ENCODE measurements around the gene XYLT1. TPM values are rescaled to one million over a fixed set of nuclear protein-coding genes. Genes with fewer than 3 reads are reported as not detected.

Gene XYLT1
- polyA plus RNA-seq, 1 donor from 2014 or later: 3.3 TPM

GRCh38 chr16:17228708-17229055, 242.1 kb downstream of the XYLT1 start:
- Histone ChIP-seq H3K4me3 (ENCODE audit: low read length) (no peak overlapping the region), H3K27ac (ENCODE audit: low read length) (no peak overlapping the region), H3F3A (ENCODE audit: insufficient read depth, low read length, poor library complexity, severe bottlenecking) (peaks cover 4% of the 10 kb centered on the region), H2AFZ (ENCODE audit: low read depth, low read length) (no peak overlapping the region), H4K20me1 (ENCODE audit: insufficient read depth) (no peaks in the 10 kb centered on the region), H3K27me3 (ENCODE audit: insufficient read depth, low read depth, low read length) (no peaks in the 10 kb centered on the region), H3K9ac (ENCODE audit: low read length) (no peak overlapping the region), H3K9me3 (ENCODE audit: low read length) (no peaks in the 10 kb centered on the region), H3K9me2 (ENCODE audit: insufficient read depth, low read length) (no peaks in the 10 kb centered on the region), H3K36me3 (ENCODE audit: insufficient read depth, low read length) (no peaks in the 10 kb centered on the region), H3K79me2 (replicated peaks; ENCODE audit: insufficient read depth, low read length) (no peaks in the 10 kb centered on the region), H3K4me2 (ENCODE audit: low read length) (no peak overlapping the region)
- TF ChIP-seq CTCF (IDR thresholded peaks at IDR 0.05; ENCODE audit: poor library complexity, severe bottlenecking): no peak
- TF ChIP-seq MXI1 (conservative IDR thresholded peaks at IDR 0.05; ENCODE audit: poor library complexity, severe bottlenecking): no peak
- TF ChIP-seq EZH2 (IDR thresholded peaks at IDR 0.05; ENCODE audit: borderline replicate concordance, insufficient read depth, low read length, poor library complexity, severe bottlenecking): no peak
- TF ChIP-seq POLR2AphosphoS5 (IDR thresholded peaks at IDR 0.05): no peak
- no peak for TF ChIP-seq REST (IDR thresholded peaks at IDR 0.05; ENCODE audit: borderline replicate concordance)
- TF ChIP-seq SMC3 (conservative IDR thresholded peaks at IDR 0.05; ENCODE audit: poor library complexity): no peak
- no peak for TF ChIP-seq TAF1 (IDR thresholded peaks at IDR 0.05; ENCODE audit: low read depth)
- no peak for TF ChIP-seq RAD21 (conservative IDR thresholded peaks at IDR 0.05)

GRCh38 chr16:17228048-17228707, 242.6 kb downstream of the XYLT1 start:
- Histone ChIP-seq H3F3A (ENCODE audit: insufficient read depth, low read length, poor library complexity, severe bottlenecking) (peaks cover 4% of the 10 kb centered on the region), H3K9ac (ENCODE audit: low read length) (no peak overlapping the region), H3K4me2 (ENCODE audit: low read length) (no peak overlapping the region), H3K4me3 (ENCODE audit: low read length) (no peak overlapping the region), H4K20me1 (ENCODE audit: insufficient read depth) (no peaks in the 10 kb centered on the region), H3K9me2 (ENCODE audit: insufficient read depth, low read length) (no peaks in the 10 kb centered on the region), H3K27me3 (ENCODE audit: insufficient read depth, low read depth, low read length) (no peaks in the 10 kb centered on the region), H3K27ac (ENCODE audit: low read length) (no peak overlapping the region), H3K79me2 (replicated peaks; ENCODE audit: insufficient read depth, low read length) (no peaks in the 10 kb centered on the region), H2AFZ (ENCODE audit: low read depth, low read length) (no peak overlapping the region), H3K9me3 (ENCODE audit: low read length) (no peaks in the 10 kb centered on the region), H3K36me3 (ENCODE audit: insufficient read depth, low read length) (no peaks in the 10 kb centered on the region)
- TF ChIP-seq TAF1 (IDR thresholded peaks at IDR 0.05; ENCODE audit: low read depth): no peak
- TF ChIP-seq EZH2 (IDR thresholded peaks at IDR 0.05; ENCODE audit: borderline replicate concordance, insufficient read depth, low read length, poor library complexity, severe bottlenecking): no peak
- TF ChIP-seq MXI1 (conservative IDR thresholded peaks at IDR 0.05; ENCODE audit: poor library complexity, severe bottlenecking): no peak
- TF ChIP-seq POLR2AphosphoS5 (IDR thresholded peaks at IDR 0.05): no peak
- no peak for TF ChIP-seq SMC3 (conservative IDR thresholded peaks at IDR 0.05; ENCODE audit: poor library complexity)
- no peak for TF ChIP-seq EP300 (conservative IDR thresholded peaks at IDR 0.05; ENCODE audit: poor library complexity, severe bottlenecking)
- no peak for TF ChIP-seq CTCF (IDR thresholded peaks at IDR 0.05; ENCODE audit: poor library complexity, severe bottlenecking)
- TF ChIP-seq RAD21 (conservative IDR thresholded peaks at IDR 0.05): no peak
- no peak for TF ChIP-seq REST (IDR thresholded peaks at IDR 0.05; ENCODE audit: borderline replicate concordance)
